Measurements from ENCODE around the gene ETNK2. TPM values are rescaled to one million over a fixed set of nuclear protein-coding genes. Genes with fewer than 3 reads are reported as not detected.

Gene ETNK2
- total RNA-seq, 2 donors from 2014 or later, result 25.3 to 84.5 TPM

DNA sequence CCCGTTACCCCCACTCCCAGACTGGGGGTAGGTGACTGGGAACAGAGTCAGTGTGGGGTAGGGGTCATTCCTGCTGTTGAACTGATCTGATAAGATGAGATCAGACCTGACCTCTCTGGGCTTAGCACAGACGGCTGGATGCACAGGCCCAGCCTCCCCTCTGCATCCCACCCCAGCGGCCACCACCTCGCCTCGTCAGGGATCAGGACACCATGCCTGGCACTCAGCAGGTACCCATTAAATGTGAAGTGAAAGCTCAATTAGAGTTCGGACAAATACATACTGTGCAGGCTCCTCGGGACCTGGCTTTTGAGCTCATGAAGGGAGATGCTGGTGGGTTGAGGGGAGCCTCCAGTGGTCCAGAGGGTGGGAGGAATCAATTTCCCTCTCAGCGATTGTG is 63.2 kb downstream of the ETNK2 start:
- intact Hi-C loops (cut with DNase I), result loop anchor here (2.0 kb wide), 1 partner anchor 14 kb away; no protein-coding TSS in a partner anchor
- H3K4me1 ChIP-seq (replicated peaks), result peaks cover 69% of the 10 kb centered on the region
- 19% methylated on average over 8 of the region's 8 CpGs for WGBS
- H3K27ac ChIP-seq, result peak overlapping the region; percentile 98
- H3K9me3 ChIP-seq, result no peaks in the 10 kb centered on the region
- H3K4me3 ChIP-seq, result peak overlapping the region; percentile 4 to 26
- H3K36me3 ChIP-seq, result no peaks in the 10 kb centered on the region
- H3K27me3 ChIP-seq (replicated peaks; ENCODE audit: insufficient read depth), result no peaks in the 10 kb centered on the region
- TF ChIP-seq POLR2A (IDR thresholded peaks at IDR 0.05) (no peak), POLR2AphosphoS5 (IDR thresholded peaks at IDR 0.05) (no peak)
- TF ChIP-seq, protein P1, sequence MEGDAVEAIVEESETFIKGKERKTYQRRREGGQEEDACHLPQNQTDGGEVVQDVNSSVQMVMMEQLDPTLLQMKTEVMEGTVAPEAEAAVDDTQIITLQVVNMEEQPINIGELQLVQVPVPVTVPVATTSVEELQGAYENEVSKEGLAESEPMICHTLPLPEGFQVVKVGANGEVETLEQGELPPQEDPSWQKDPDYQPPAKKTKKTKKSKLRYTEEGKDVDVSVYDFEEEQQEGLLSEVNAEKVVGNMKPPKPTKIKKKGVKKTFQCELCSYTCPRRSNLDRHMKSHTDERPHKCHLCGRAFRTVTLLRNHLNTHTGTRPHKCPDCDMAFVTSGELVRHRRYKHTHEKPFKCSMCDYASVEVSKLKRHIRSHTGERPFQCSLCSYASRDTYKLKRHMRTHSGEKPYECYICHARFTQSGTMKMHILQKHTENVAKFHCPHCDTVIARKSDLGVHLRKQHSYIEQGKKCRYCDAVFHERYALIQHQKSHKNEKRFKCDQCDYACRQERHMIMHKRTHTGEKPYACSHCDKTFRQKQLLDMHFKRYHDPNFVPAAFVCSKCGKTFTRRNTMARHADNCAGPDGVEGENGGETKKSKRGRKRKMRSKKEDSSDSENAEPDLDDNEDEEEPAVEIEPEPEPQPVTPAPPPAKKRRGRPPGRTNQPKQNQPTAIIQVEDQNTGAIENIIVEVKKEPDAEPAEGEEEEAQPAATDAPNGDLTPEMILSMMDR (IDR thresholded peaks at IDR 0.05), result no peak
- DNase-seq (ENCODE audit: low spot score), result no peak

DNA sequence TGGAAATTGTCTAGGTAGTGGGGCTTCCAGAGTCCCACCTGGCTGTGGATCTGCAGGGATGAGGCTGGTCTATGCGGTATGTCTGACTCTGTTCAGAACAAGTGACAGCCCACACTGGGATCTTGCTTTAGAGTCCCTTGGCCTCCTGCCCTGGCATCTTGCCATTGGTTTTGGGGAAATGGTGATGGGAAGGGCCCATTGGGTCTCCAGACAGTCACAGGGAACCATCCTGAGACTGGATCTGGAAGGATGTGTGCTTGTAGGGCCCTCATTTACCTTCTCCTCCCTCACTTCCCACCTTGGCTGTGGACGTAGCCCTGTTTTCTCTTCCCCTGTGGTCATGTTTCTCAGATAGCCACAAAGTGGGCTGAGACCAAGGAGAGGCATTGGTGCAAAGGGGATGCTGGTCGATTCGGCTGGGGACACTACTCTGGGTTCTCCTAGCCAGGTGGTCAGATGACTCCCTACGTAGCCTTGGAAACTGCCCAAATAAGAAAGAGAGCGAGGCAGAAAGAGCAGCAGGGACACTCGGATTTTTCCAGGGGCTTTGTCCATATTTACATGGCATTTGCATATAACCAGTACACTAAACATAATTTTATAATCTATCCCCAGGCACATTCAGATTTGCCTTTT is 63.8 kb downstream of the ETNK2 start:
- 14% methylated on average over 7 of the region's 7 CpGs for WGBS
- no peaks in the 10 kb centered on the region for H3K36me3 ChIP-seq
- H3K27ac ChIP-seq, result peak overlapping the region; percentile 98
- peak overlapping the region; percentile 4 to 26 for H3K4me3 ChIP-seq
- H3K9me3 ChIP-seq, result no peaks in the 10 kb centered on the region
- peaks cover 69% of the 10 kb centered on the region for H3K4me1 ChIP-seq (replicated peaks)
- no peaks in the 10 kb centered on the region for H3K27me3 ChIP-seq (replicated peaks; ENCODE audit: insufficient read depth)
- TF ChIP-seq POLR2A (IDR thresholded peaks at IDR 0.05) (no peak), POLR2AphosphoS5 (IDR thresholded peaks at IDR 0.05) (peak; percentile 51)
- TF ChIP-seq, protein P1 (IDR thresholded peaks at IDR 0.05), result no peak
- DNase-seq (ENCODE audit: low spot score), result no peak
- intact Hi-C loops (cut with DNase I), result loop anchor here (2.0 kb wide), 1 partner anchor 13 kb away; no protein-coding TSS in a partner anchor

DNA sequence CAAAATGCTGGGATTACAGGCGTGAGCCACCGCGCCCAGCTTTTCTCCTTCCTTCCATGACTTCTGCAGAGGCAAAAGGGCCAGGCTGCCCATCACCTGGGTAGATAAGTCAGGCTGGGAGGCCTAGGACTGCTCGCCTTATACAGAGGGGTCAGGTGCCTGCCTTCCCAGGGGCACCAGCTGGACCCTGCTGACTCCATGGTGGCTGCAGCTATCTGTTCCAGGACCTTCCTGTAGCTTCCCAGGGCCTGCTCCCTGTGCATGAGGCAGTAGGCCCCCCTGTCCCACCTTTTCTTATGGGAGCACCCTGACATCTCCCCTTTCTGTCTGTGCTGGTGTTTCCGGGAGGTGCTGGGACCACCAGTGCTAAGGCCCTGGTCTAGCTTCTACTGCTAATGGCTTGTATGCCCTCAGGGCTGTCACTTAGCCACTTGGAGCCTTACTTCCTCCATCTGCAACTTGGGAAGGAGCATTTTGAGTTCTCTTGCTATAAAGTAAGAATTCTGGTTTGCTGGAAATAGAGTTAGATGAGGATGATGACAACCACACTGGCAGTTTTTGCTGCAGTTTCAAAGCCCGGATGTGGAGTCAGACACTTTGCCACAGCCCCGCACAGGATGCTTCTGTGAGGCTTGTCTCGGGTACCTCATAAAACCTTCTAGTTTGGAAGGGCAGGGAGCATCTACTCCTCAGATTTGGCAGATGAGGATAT is 64.5 kb downstream of the ETNK2 start:
- WGBS, result 69% methylated on average over 8 of the region's 8 CpGs
- Histone ChIP-seq H3K4me1 (replicated peaks) (peaks cover 74% of the 10 kb centered on the region), H3K27me3 (replicated peaks; ENCODE audit: insufficient read depth) (no peaks in the 10 kb centered on the region), H3K27ac (peak overlapping the region; percentile 98), H3K4me3 (peak overlapping the region in 1 of 2 donors; percentile 26), H3K9me3 (no peaks in the 10 kb centered on the region), H3K36me3 (no peaks in the 10 kb centered on the region)
- intact Hi-C loops (cut with DNase I), result no loop called here
- TF ChIP-seq POLR2A (IDR thresholded peaks at IDR 0.05) (no peak), POLR2AphosphoS5 (IDR thresholded peaks at IDR 0.05) (no peak)
- TF ChIP-seq, protein P1 (IDR thresholded peaks at IDR 0.05), result no peak
- no peak for DNase-seq (ENCODE audit: low spot score)

DNA sequence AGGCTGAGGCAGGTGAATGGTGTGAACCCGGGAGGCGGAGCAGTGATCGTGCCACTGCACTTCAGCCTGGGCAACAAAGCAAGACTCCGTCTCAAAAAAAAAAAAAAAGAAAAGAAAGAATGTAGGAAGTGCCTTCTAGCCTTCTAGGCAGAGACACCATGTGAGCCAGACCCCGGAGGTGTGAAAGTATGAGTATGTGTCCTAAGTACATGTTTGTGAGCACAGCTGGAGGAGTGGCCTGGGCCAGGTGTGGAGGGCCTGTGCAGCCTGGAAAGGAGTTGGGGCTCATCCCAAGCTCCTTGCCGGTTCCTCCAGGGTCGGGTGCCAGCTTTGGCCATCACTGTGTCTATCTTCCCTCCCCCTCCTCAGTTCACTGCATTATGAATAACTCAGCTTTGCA is 66.0 kb downstream of the ETNK2 start:
- Histone ChIP-seq H3K4me3 (no peak overlapping the region), H3K27me3 (replicated peaks; ENCODE audit: insufficient read depth) (no peaks in the 10 kb centered on the region), H3K4me1 (replicated peaks) (peaks cover 81% of the 10 kb centered on the region), H3K27ac (peak overlapping the region; percentile 98), H3K9me3 (no peaks in the 10 kb centered on the region), H3K36me3 (no peaks in the 10 kb centered on the region)
- 61% methylated on average over 7 of the region's 7 CpGs for WGBS
- TF ChIP-seq, protein P1 (IDR thresholded peaks at IDR 0.05), result no peak
- TF ChIP-seq POLR2AphosphoS5 (IDR thresholded peaks at IDR 0.05), result peak; percentile 3
- no peak for DNase-seq (ENCODE audit: low spot score)
- intact Hi-C loops (cut with DNase I), result no loop called here
